NOMO-1 treated with DMSO at 0.1 percent for 48 hours (cell line): ENCODE results near the gene NRXN2.

Experiments
- DNase-seq: peaks from one replicate; lab custom pipeline; 2025; ENCODE audit not compliant: unreplicated experiment; lab: John Stamatoyannopoulos, UW

NRXN2 gene

DNA sequence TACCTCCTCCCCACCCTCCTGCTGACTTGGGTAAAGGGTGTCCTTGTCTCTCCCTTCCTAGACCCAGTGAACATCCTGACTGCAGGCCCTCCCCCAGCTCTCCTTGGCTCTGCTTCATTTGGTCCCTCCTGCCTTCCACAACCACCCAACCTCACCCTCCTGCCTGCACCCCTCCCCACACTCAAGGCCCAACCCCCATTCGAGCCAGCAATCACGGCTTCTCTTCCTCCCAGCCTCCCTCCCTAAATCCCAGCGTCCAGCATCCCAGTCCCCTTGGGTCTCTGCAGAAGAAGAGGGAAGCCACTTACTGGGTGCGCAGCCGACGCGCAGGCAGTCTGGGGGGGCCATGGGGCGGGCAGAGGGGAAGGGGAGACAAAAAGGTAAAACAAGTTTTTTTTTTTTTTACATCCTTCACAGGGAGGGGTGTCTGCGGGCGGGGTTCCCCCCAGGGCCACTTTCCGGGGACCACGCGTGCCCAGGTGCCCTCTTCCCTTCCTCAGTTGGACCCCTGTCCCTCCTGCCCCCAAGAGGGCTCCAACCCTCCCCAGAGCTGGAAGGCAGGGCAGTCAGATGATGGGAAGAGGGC is 69.5 kb downstream of the NRXN2 start:
- DNase-seq = no peak

- peak; percentile 36 for DNase-seq
Measured at GRCh38 chr11:64652586-64653387, 70.2 kb downstream of the NRXN2 start.

GRCh38 chr11:64650923-64651523 is 72.0 kb downstream of the NRXN2 start:
- peak; percentile 20 for DNase-seq

DNA sequence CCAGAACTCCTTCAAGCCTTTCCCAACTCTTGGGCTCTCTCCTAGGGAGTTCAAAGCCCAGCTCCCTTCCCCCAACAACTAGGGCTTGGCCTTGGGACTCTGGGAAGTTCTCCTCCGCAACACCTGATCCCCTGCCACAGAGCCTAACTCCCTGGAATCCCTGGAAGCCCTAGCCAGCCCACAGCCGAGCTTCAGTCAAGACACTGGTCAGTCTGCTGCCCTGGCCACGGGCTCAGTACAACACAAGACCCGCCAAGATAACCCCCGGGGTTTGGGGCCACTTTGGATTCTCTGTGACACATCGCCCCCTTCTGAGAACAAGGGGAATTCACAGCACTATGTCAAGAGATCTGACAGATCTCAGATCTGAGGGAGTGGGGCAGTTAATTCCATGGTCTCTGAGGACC is 73.7 kb downstream of the NRXN2 start:
- no peak for DNase-seq

- no peak for DNase-seq
Measured at GRCh38 chr11:64648551-64648950, 74.4 kb downstream of the NRXN2 start.

DNA sequence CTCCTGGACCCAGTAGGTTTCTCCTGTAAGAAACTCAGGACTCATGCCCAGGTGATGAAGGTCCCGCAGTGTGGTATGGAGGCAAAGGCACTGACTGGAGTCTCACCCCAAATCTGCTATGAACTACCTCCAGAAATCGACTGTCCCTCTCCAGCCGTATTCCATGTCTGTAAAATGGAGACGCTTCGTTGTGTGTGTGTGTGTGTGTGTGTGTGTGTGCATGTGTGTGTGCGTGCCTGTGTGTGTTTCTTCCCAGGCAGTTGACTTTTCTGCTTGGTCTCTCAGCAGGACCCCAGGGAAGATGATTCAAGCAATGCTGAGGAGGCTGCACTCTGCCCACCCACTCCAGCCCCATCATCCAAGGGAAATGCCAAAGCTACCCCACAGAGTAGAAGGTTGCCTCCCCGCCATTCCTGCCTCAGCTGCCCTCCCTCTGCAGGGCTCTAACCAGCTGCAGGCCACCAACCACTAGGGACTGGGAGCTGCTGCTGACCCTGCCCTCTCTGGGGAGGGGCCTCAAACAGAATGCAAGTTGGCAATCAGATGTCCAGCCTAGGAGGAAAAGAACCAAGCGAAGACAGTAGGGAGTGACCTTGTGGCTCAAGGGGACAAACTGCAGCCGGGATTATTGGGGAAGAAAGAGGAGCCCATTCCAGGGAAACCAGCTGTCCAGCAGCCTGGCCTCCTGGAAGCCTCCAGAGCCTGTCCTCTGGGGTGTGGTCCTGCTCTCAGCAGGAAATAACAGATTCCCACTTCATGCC is 75.8 kb downstream of the NRXN2 start:
- no peak for DNase-seq

DNA sequence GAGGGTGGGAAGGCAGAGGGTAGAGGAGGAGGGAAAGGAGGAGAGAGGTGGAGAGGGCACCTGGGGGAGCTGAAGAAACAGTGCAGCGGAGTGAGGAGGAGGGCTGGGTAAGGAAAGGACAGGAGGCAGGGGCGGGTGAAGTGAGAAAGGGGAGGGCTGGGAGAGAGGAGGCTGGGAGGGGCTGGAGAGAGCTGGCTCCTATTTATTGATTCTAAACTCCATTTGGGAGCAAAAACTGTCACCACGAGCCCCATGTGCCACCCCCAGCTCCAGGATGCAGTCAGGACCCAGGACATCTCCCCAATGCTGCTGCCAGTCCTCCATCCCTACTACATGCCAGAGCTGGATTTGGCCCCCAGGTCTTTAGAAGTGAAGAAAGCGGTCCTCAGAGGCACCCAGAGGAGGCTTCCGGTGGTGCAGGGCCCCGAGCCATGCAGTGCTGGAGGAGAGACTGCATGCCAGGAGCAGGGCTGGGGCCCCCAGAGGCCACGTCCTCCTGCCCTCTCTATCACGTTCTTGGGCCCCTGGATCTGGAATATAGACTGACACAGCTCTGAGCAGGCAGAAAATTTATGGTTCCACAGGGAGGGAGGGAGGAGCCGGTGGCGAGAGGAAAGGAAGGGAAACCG is 78.2 kb downstream of the NRXN2 start:
- DNase-seq = peak; percentile 14

DNA sequence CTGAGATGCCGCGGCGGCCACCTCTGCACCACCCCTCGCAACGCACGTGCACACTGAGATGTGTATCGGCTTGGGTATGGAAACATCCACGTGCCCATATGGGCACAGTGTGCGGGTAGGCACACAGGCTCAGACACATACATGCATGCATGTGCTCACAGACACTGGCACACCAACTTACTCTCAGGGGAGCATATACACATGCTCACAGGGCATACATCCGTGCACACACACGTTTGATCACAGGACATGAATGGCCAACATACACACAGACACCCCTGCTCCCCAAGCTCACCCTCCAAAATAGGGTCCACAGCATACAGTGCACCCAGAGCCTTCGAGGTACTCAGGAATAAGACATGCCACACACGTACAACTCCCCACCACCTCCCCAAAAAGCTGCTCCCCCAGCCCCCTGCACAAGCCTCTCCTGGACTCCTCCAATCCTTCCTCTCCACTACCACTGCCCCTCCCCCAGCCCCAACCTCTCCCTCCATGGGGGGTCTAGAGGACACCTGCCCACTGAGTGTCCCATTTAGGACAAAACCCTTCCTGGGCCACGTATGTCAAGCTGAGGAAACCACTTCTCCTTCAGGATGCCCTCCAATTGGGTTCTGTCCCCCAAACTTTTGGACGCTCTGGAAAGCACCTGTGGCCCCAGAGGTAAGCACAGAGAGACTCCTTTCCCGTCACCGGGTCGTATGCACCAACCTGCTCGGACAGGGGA is 78.9 kb downstream of the NRXN2 start:
- DNase-seq = no peak

- DNase-seq = no peak
Measured at GRCh38 chr11:64643256-64643881, 79.6 kb downstream of the NRXN2 start.

DNA sequence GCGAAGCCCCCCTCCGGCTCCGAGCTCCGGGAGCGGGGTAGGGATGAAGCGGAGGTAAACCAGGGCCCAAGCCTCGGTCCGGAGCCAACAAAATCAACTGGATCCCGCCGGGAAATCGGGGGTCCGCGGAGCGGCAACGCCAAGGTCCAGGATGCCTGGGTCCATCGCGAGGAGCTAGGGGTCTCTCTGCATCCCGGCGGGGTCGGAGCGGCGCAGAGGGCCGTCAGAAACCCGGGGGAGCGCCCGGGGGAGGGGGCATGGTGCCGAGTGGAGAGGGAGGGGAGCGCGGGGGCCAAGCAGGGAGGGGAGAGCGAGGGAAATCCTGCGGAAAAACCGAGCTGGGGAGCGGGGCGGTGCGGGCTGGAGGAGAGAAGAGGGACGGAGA is 80.1 kb downstream of the NRXN2 start:
- DNase-seq = no peak

- no peak for DNase-seq
Measured at GRCh38 chr11:64642418-64642735, 80.6 kb downstream of the NRXN2 start.

DNA sequence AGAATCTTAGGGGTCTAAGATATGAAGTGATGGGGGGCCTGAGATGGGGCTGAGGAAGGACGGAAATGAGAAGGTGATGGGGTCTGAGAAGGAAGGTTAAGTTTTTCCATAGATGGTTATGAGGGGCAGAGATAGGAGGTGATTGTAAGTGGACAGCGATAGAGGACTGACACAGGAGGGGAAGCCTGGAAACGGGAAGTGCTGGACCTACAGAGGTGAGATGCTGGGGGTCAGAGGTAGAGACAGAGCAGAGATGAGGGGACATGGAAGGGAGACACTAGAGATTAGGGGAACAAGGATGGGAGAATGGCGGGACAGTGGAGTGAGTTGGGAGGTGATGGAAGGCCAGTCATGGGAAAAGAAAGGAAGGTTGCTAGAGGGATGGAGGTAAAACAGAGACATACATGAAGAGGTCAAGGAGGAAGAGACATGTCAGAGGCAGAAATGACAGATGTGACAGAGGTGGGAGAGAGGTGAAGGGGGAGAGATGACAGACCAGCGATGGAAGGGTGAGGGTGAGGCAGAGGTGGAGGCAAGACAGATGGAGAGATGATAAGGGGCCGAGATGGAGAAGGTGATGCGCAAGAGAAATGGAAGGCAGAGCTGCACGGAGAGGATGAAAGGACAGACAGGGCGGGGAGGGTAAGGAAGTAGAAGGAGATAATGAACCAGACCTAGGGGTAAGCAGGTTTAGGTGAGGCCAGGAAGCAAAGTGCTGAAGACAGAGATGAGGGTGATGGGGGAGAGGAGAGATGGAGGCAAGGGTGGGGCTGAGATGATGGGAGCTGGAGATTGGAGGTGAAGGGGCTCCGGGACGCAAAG is 81.2 kb downstream of the NRXN2 start:
- DNase-seq = no peak

DNA sequence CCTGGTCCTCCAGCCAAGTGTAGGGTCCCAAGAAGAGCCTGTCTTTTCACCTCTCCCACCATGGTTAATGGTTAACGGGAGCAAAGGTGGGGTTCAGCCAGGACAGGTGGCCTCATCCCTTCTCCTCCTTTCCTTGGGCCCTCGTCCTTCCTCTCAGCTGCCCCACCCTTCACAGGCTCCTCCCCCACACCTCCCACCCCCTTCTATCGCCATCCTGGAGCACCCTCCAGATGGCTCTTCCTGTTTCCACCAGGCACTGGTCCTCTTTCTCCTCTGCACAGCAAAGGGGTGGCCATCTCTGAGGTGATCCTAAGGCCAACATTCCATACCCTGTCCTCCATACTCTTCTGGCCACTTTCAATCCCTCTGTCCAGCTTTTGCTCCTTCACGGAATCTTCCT is 83.1 kb downstream of the NRXN2 start:
- no peak for DNase-seq

DNA sequence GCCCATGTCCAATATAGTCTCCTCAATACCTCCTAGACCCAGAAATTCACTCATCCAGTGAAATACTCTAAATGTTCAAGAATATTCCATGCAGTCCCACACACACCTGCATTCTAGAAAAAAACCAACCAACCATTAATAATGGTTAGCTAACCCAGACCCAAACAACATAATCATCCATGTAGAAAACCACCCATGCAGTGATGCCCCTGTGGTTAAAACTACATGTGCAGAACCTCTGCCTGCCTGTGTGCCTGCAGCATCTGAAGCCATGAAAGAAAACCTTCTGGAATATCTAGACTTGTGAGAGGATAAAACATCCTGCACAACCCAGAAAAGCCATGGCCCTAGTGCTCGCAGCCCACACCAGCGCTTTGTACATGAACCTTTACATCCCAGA is 84.2 kb downstream of the NRXN2 start:
- DNase-seq = no peak

GRCh38 chr11:64638018-64638665 is 84.9 kb downstream of the NRXN2 start:
- no peak for DNase-seq

- DNase-seq = no peak
Measured at GRCh38 chr11:64637334-64638017, 85.5 kb downstream of the NRXN2 start.

GRCh38 chr11:64633555-64634159 is 89.3 kb downstream of the NRXN2 start:
- DNase-seq = no peak

DNA sequence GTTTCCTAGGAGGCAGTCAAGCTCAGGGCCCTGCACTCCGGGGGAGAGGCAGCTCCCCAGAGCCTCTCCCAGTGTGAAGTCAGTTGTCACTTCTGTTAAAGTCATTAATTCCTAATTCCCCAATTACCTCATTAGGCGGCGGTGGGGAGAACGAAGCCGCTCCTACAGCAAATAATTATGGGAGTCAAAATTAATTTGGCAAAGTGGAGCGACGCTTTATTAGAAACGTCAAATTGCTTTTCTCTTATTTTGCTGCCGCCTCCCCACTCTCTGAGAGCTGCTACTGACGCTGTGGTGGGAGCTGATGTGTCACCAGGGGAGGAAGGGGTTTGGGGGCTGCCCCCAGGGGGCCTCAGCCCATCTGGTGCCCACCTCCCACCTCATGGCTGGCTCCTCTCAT is 90.3 kb downstream of the NRXN2 start:
- DNase-seq = no peak
